Suprapubic skin (tissue), 4 donors: ENCODE results near the gene TRIM66. TPM values are rescaled to one million over a fixed set of nuclear protein-coding genes. Genes with fewer than 3 reads are reported as not detected.

Experiments used
- DNase-seq, 2 donors: peaks; one replicate each; pipeline ENCODE4 v3.0.0-alpha.2; 2019; ENCODE audit warnings: low spot score in 2 of 2
- H3K27ac ChIP-seq: fragments of 200-600 bp; sonication (generic); one replicate; pipeline ENCODE4 v1.5.1; 2019
- H3K27me3 ChIP-seq: fragments of 200-600 bp; sonication (generic); one replicate; pipeline ENCODE4 v1.5.1; 2019
- H3K36me3 ChIP-seq: fragments of 200-600 bp; sonication (generic); one replicate; pipeline ENCODE4 v1.5.1; 2019
- H3K4me1 ChIP-seq: fragments of 200-600 bp; sonication (generic); one replicate; pipeline ENCODE4 v1.5.1; 2019
- H3K4me3 ChIP-seq: fragments of 200-600 bp; sonication (generic); one replicate; pipeline ENCODE4 v1.5.1; 2019; ENCODE audit warnings: mild to moderate bottlenecking
- H3K9me3 ChIP-seq: fragments of 200-600 bp; sonication (generic); one replicate; pipeline ENCODE4 v1.5.1; 2019
- CTCF ChIP-seq, 2 donors: fragments of 200-600 bp in 1 of 2; fragments of 450-650 bp in 1 of 2; sonication (generic) in 1 of 2; IDR thresholded peaks; one replicate each; pipeline ENCODE4 v1.5.1; 2016 to 2019; ENCODE audit warnings: antibody characterized with exemption in 2 of 2, mild to moderate bottlenecking in 1 of 2, moderate library complexity in 1 of 2
- EP300 ChIP-seq: sonication (generic); formaldehyde crosslinking; IDR thresholded peaks from one replicate; pipeline ENCODE4 v1.6.1; 2017; ENCODE audit warnings: antibody characterized with exemption
- POLR2A ChIP-seq, 2 donors: fragments of 450-650 bp; IDR thresholded peaks; one replicate each; pipeline ENCODE4 v1.6.1; 2017; ENCODE audit warnings: antibody characterized with exemption in 2 of 2, mild to moderate bottlenecking in 2 of 2, moderate library complexity in 2 of 2
- POLR2AphosphoS5 ChIP-seq, 3 donors: sonication (generic); formaldehyde crosslinking; IDR thresholded peaks; one replicate each; pipeline ENCODE4 v1.6.1; 2017; ENCODE audit warnings: antibody characterized with exemption in 3 of 3
- WGBS: methylation state at CpG from one replicate; pipeline ENCODE4 v1.1.5; 2018; 5-methylcytosine and 5-hydroxymethylcytosine counted together
- total RNA-seq, 4 donors: library from RNA; depleted of rRNA; stranded (reverse); fragments of >200 nt; gene quantifications; one replicate each; pipeline ENCODE4 v1.1.0, GENCODE V29; 2016

The TRIM66 gene
- total RNA-seq, 4 donors from 2014 or later, result 9.9 to 20.3 (median 11.7) TPM

GRCh38 chr11:8717876-8718753 lies 35.6 kb upstream of the TRIM66 start:
- H3K27ac ChIP-seq, result peak overlapping the region; percentile 81
- TF ChIP-seq CTCF (IDR thresholded peaks at IDR 0.05), result no peak
- TF ChIP-seq POLR2AphosphoS5 (IDR thresholded peaks at IDR 0.05), result no peak
- no peak for TF ChIP-seq POLR2A (IDR thresholded peaks at IDR 0.05)
- no peak for TF ChIP-seq EP300
- WGBS, result 37% methylated on average over 8 of the region's 11 CpGs
- DNase-seq, result no peak
- H3K27me3 ChIP-seq, result no peaks in the 10 kb centered on the region
- H3K36me3 ChIP-seq, result peaks cover 5% of the 10 kb centered on the region
- peak overlapping the region; percentile 15 for H3K4me3 ChIP-seq
- peaks cover 74% of the 10 kb centered on the region for H3K4me1 ChIP-seq
- H3K9me3 ChIP-seq, result no peaks in the 10 kb centered on the region

- H3K4me1 ChIP-seq, result peaks cover 70% of the 10 kb centered on the region
- 78% methylated on average over 9 of the region's 9 CpGs for WGBS
- H3K36me3 ChIP-seq, result peaks cover 11% of the 10 kb centered on the region
- TF ChIP-seq POLR2AphosphoS5 (IDR thresholded peaks at IDR 0.05) (no peak), POLR2A (IDR thresholded peaks at IDR 0.05) (no peak), EP300 (no peak), CTCF (IDR thresholded peaks at IDR 0.05) (no peak)
- H3K27me3 ChIP-seq, result no peaks in the 10 kb centered on the region
- H3K4me3 ChIP-seq, result no peak overlapping the region
- H3K27ac ChIP-seq, result peak overlapping the region; percentile 81
- DNase-seq, result no peak
- no peaks in the 10 kb centered on the region for H3K9me3 ChIP-seq
Observed at GRCh38 chr11:8717544-8717875, 35.0 kb upstream of the TRIM66 start.

- DNase-seq, result no peak
- H3K4me3 ChIP-seq, result no peak overlapping the region
- H3K27me3 ChIP-seq, result no peaks in the 10 kb centered on the region
- H3K9me3 ChIP-seq, result no peaks in the 10 kb centered on the region
- H3K4me1 ChIP-seq, result peaks cover 50% of the 10 kb centered on the region
- peaks cover 25% of the 10 kb centered on the region for H3K36me3 ChIP-seq
- TF ChIP-seq POLR2A (IDR thresholded peaks at IDR 0.05), result no peak
- no peak for TF ChIP-seq POLR2AphosphoS5 (IDR thresholded peaks at IDR 0.05)
- TF ChIP-seq CTCF (IDR thresholded peaks at IDR 0.05), result no peak
- no peak for TF ChIP-seq EP300
- 62% methylated on average over 15 of the region's 15 CpGs for WGBS
- no peak overlapping the region for H3K27ac ChIP-seq
Observed at GRCh38 chr11:8715501-8715900, 33.0 kb upstream of the TRIM66 start.

- Histone ChIP-seq H3K4me1 (peaks cover 42% of the 10 kb centered on the region), H3K9me3 (no peaks in the 10 kb centered on the region), H3K27ac (no peak overlapping the region), H3K4me3 (no peak overlapping the region), H3K27me3 (no peaks in the 10 kb centered on the region), H3K36me3 (peaks cover 25% of the 10 kb centered on the region)
- DNase-seq, result no peak
- WGBS, result 74% methylated on average over 3 of the region's 4 CpGs
- TF ChIP-seq EP300 (no peak), CTCF (IDR thresholded peaks at IDR 0.05) (no peak), POLR2A (IDR thresholded peaks at IDR 0.05) (no peak), POLR2AphosphoS5 (IDR thresholded peaks at IDR 0.05) (no peak)
Observed at GRCh38 chr11:8714622-8715225, 32.3 kb upstream of the TRIM66 start.

GRCh38 chr11:8713760-8714454 lies 31.4 kb upstream of the TRIM66 start:
- WGBS, result 85% methylated on average over 8 of the region's 8 CpGs
- TF ChIP-seq EP300 (no peak), CTCF (IDR thresholded peaks at IDR 0.05) (no peak), POLR2AphosphoS5 (IDR thresholded peaks at IDR 0.05) (no peak), POLR2A (IDR thresholded peaks at IDR 0.05) (no peak)
- Histone ChIP-seq H3K27me3 (no peaks in the 10 kb centered on the region), H3K4me1 (peaks cover 41% of the 10 kb centered on the region), H3K36me3 (peaks cover 25% of the 10 kb centered on the region), H3K27ac (no peak overlapping the region), H3K9me3 (no peaks in the 10 kb centered on the region), H3K4me3 (no peak overlapping the region)
- DNase-seq, result no peak
